Spleen (tissue), 11 donors: ENCODE results near the gene TRMO. TPM values are rescaled to one million over a fixed set of nuclear protein-coding genes. Genes with fewer than 3 reads are reported as not detected.
"Not testable (repeated sequence)": the region's sequence is repeated elsewhere in the genome, so short reads cannot be mapped to it uniquely, and the experiment has no call there.

Source experiments
- DNase-seq: peaks from one replicate; pipeline ENCODE4 v3.0.0-alpha.2; 2020
- H3K27ac ChIP-seq, 8 donors: fragments of 200-600 bp; sonication (generic) in 7 of 8; 1 replicate in 4 of 8; 2 replicates in 4 of 8; pipeline versions ENCODE4 v1.5.0 to v1.8.0; 2016 to 2021; ENCODE audit warnings: inconsistent platforms in 4 of 8, mild to moderate bottlenecking in 4 of 8, moderate library complexity in 1 of 8
- H3K27me3 ChIP-seq, 7 donors: fragments of 200-600 bp; sonication (generic) in 6 of 7; replicated peaks in 1 of 7; 1 replicate in 4 of 7; 2 replicates in 3 of 7; pipeline versions ENCODE4 v1.5.0 to v1.8.0; 2016 to 2021; ENCODE audit warnings: inconsistent platforms in 3 of 7, mild to moderate bottlenecking in 1 of 7
- H3K36me3 ChIP-seq, 6 donors: fragments of 200-600 bp; sonication (generic) in 5 of 6; 1 replicate in 4 of 6; 2 replicates in 2 of 6; pipeline versions ENCODE4 v1.5.0 to v1.8.0; 2016 to 2021; ENCODE audit warnings: inconsistent platforms in 2 of 6
- H3K4me1 ChIP-seq, 6 donors: fragments of 200-600 bp; sonication (generic) in 5 of 6; 1 replicate in 3 of 6; 2 replicates in 3 of 6; pipeline versions ENCODE4 v1.5.0 to v1.8.0; 2016 to 2021; ENCODE audit warnings: inconsistent platforms in 3 of 6
- H3K4me3 ChIP-seq, 8 donors: fragments of 200-600 bp; sonication (generic) in 7 of 8; 1 replicate in 4 of 8; 2 replicates in 4 of 8; pipeline versions ENCODE4 v1.5.0 to v1.8.0; 2016 to 2021; ENCODE audit warnings: inconsistent platforms in 4 of 8, mild to moderate bottlenecking in 4 of 8, moderate library complexity in 2 of 8
- H3K9me3 ChIP-seq, 8 donors: fragments of 200-600 bp; sonication (generic) in 7 of 8; 1 replicate in 4 of 8; 2 replicates in 4 of 8; pipeline versions ENCODE4 v1.5.0 to v1.8.0; 2016 to 2021; ENCODE audit warnings: inconsistent platforms in 4 of 8
- POLR2A ChIP-seq, 3 donors: fragments of 450-650 bp; IDR thresholded peaks; one replicate each; pipeline ENCODE4 v1.5.1; 2017; ENCODE audit warnings: antibody characterized with exemption in 3 of 3, mild to moderate bottlenecking in 1 of 3
- POLR2AphosphoS5 ChIP-seq, 3 donors: sonication (generic); formaldehyde crosslinking; IDR thresholded peaks; one replicate each; pipeline ENCODE4 v1.5.1; 2017; ENCODE audit warnings: antibody characterized with exemption in 3 of 3
- WGBS, 5 donors: extraction: QIAGEN DNeasy Blood & Tissue Kit in 3 of 5; methylation state at CpG; one replicate each; pipeline versions ENCODE4 v1.1.5 to v1.1.7; 2013 to 2018; 5-methylcytosine and 5-hydroxymethylcytosine counted together
- intact Hi-C: fragments of 100-400 bp; cut with DNase I; formaldehyde crosslinking; loops from one replicate; pipeline ENCODE4 v1.15.0; 2023; ENCODE audit warnings: low total_unique reads
- polyA plus RNA-seq, 3 donors: library from polyadenylated mRNA; stranded (reverse); fragments of 200-250 nt; gene quantifications; one replicate each; pipeline ENCODE4 v1.2.1, GENCODE V29; 2013
- total RNA-seq, 7 donors: library from RNA; depleted of rRNA in 3 of 7; stranded (reverse); fragments of >200 nt in 3 of 7; fragmentation: NEBNext Ultra II Directional in 4 of 7; extraction: Animal tissue kit (Norgen Biotek cat#: 25700) in 4 of 7; gene quantifications; one replicate each; pipeline versions ENCODE4 v1.1.0 to v1.2.1, GENCODE V29; 2016 to 2021
- TF ChIP-seq, protein P1 (sequence below), 11 experiments: fragments of 200-600 bp in 7 of 11; fragments of 450-650 bp in 4 of 11; sonication (generic) in 4 of 11; IDR thresholded peaks in 8 of 11; conservative IDR thresholded peaks in 3 of 11; 1 replicate in 7 of 11; 2 replicates in 4 of 11; pipeline versions ENCODE4 v1.4.0 to v1.8.0; 2016 to 2021; ENCODE audit warnings: antibody characterized with exemption in 11 of 11, inconsistent platforms in 4 of 11, mild to moderate bottlenecking in 1 of 11
- donor health status: healthy with polysubstance abuse.
- donor health status: DM: no; HTN: no; CAD: no; lungs with moderate emphysema.
- donor health status: DM: no; HTN: no; CAD: no.
- donor health status: Bipolar disorder and iron deficiency.
- donor health status: healthy.
- donor health status: DM: no; HTN: no; CAD: no.
- donor health status: DM: yes; HTN: yes; CAD: no.

TRMO gene
- total and polyA plus RNA-seq, 10 donors = 11.2 to 58.6 (median 22.5) TPM

DNA sequence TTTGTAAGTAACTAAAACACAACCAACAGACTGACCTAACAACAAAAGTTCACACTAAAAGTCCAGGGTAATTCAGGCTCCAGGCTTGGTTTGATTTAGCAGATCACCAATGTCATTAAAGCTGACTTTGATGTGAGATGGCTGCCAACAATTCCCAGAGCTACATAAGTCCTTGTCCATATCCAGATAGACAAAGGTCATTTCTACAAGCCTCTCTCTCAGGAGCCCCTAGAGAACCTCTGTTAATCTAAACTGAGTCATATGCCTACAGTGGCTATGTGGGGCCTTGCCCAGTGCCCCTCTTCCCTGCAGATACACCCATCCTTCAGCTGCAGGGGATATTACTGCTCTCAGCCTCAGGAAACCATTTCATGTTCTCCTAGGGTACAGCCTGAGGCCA lies 42.6 kb upstream of the TRMO start:
- intact Hi-C loops = no loop called here
- H3K9me3 ChIP-seq = no peaks in the 10 kb centered on the region

DNA sequence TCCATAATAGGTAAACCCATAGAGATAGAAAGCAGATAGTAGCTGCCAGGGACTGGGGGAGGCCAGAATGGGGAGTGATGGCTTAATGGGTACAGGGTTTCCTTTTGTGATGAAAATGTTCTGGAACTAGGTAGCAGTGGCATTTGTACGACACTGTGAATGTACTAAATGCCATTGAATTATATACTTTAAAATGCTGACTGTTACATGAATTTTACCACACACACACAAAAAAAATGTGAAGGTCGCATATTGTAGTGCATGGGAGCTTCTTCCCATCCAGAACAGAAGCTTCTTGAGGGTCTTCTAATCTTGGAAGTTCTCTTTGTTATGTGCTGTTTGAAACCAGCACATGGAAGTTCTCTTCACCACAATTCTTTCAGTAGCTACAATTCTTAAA lies 40.9 kb upstream of the TRMO start:
- peaks cover 0 to 9% (median 0%) of the 10 kb centered on the region in 7 donors for H3K27me3 ChIP-seq
- no peak for DNase-seq
- H3K4me1 ChIP-seq = no peaks in the 10 kb centered on the region
- H3K4me3 ChIP-seq = no peak overlapping the region
- H3K27ac ChIP-seq = no peak overlapping the region
- TF ChIP-seq POLR2A (IDR thresholded peaks at IDR 0.05) (no peak), POLR2AphosphoS5 (IDR thresholded peaks at IDR 0.05) (no peak)
- TF ChIP-seq, protein P1, sequence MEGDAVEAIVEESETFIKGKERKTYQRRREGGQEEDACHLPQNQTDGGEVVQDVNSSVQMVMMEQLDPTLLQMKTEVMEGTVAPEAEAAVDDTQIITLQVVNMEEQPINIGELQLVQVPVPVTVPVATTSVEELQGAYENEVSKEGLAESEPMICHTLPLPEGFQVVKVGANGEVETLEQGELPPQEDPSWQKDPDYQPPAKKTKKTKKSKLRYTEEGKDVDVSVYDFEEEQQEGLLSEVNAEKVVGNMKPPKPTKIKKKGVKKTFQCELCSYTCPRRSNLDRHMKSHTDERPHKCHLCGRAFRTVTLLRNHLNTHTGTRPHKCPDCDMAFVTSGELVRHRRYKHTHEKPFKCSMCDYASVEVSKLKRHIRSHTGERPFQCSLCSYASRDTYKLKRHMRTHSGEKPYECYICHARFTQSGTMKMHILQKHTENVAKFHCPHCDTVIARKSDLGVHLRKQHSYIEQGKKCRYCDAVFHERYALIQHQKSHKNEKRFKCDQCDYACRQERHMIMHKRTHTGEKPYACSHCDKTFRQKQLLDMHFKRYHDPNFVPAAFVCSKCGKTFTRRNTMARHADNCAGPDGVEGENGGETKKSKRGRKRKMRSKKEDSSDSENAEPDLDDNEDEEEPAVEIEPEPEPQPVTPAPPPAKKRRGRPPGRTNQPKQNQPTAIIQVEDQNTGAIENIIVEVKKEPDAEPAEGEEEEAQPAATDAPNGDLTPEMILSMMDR (IDR thresholded peaks at IDR 0.05 in 8 of 11, conservative IDR thresholded peaks at IDR 0.05 in 3 of 11) = no peak
- intact Hi-C loops = no loop called here
- 75 to 92% (median 81%) methylated on average over 2 of the region's 2 CpGs for WGBS, 5 donors
- no peaks in the 10 kb centered on the region for H3K36me3 ChIP-seq
- no peaks in the 10 kb centered on the region for H3K9me3 ChIP-seq

More for the DNA sequence above, 42.6 kb upstream of the TRMO start:
- no peaks in the 10 kb centered on the region for H3K4me1 ChIP-seq
- H3K4me3 ChIP-seq = no peak overlapping the region
- H3K27ac ChIP-seq = no peak overlapping the region
- H3K27me3 ChIP-seq = peaks cover 0 to 9% (median 0%) of the 10 kb centered on the region in 7 donors
- H3K36me3 ChIP-seq = no peaks in the 10 kb centered on the region
- DNase-seq = no peak
- TF ChIP-seq POLR2AphosphoS5 (IDR thresholded peaks at IDR 0.05) (no peak), POLR2A (IDR thresholded peaks at IDR 0.05) (no peak)

DNA sequence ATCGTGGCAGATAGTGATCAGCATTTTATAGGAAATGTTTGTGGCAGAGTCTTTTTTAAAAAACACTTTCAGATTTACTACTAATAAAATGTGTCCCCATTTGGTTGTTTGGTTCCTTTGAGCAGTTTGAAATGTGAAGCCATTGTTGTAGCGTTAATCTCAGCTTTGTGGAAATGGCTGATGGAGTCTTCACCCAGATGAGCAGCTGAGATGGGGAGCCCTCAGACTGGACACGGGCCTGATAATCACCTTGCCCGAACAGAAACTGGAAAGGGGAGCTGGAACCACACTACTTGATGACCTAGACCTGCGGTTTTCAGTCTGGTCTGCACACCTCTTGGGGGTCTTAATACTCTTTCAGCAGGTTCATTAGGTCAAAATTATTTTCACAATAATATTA lies 40.3 kb upstream of the TRMO start:
- no peaks in the 10 kb centered on the region for H3K4me1 ChIP-seq
- no peak for DNase-seq
- intact Hi-C loops = no loop called here
- H3K27ac ChIP-seq = no peak overlapping the region
- H3K9me3 ChIP-seq = no peaks in the 10 kb centered on the region
- 83 to 92% (median 84%) methylated on average over 5 of the region's 5 CpGs for WGBS, 5 donors
- no peaks in the 10 kb centered on the region for H3K36me3 ChIP-seq
- TF ChIP-seq, protein P1 (IDR thresholded peaks at IDR 0.05 in 8 of 11, conservative IDR thresholded peaks at IDR 0.05 in 3 of 11) = no peak
- H3K4me3 ChIP-seq = no peak overlapping the region
- peaks cover 0 to 9% (median 0%) of the 10 kb centered on the region in 7 donors for H3K27me3 ChIP-seq

DNA sequence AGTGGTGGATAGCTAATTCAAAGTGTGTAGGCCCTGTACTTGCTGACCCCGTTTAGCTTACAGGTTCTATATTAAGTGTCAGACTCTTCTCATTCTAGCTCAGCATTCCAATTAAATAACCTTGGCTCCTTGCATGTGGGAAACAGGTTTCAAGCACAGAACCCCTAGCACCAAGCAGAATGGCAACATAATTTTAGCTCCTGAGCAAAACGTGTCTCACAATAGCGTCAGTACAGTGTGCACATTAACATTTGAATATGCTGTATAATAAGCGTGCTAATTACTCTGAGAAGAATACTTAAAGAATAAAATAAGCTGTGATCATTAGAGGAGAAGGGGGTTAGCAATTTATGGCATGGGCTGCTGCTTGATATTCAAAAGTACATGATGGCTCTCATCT lies 39.8 kb upstream of the TRMO start:
- Histone ChIP-seq H3K4me1 (no peaks in the 10 kb centered on the region), H3K27ac (no peak overlapping the region), H3K4me3 (no peak overlapping the region), H3K27me3 (peaks cover 0 to 4% (median 0%) of the 10 kb centered on the region in 7 donors), H3K9me3 (no peaks in the 10 kb centered on the region), H3K36me3 (no peaks in the 10 kb centered on the region)
- intact Hi-C loops = no loop called here
- 85 to 91% (median 87%) methylated on average over 4 of the region's 4 CpGs for WGBS, 5 donors
- DNase-seq = no peak
- no peak for TF ChIP-seq POLR2A (IDR thresholded peaks at IDR 0.05)
- no peak for TF ChIP-seq POLR2AphosphoS5 (IDR thresholded peaks at IDR 0.05)
- TF ChIP-seq, protein P1 (IDR thresholded peaks at IDR 0.05 in 8 of 11, conservative IDR thresholded peaks at IDR 0.05 in 3 of 11) = no peak

DNA sequence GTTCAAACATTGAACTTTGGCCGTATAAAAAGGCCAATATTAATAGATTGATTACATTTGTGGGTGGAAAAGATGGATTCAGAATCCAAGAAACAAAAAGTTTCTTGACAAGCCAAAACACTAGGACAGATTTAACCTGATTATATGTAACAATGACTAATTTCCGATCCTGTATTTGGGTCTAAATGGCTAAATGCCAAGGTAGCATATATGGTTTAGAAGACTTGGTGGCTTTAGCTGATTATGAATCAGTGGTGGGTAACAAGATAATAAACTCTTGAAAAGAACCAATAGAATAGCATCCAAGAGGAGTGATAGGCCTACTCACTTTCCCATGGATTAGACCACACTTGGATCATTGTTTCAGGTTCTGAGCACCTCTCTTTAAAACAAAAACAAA lies 39.1 kb upstream of the TRMO start:
- Histone ChIP-seq H3K4me1 (no peaks in the 10 kb centered on the region), H3K9me3 (no peaks in the 10 kb centered on the region), H3K27me3 (no peaks in the 10 kb centered on the region), H3K36me3 (no peaks in the 10 kb centered on the region), H3K4me3 (no peak overlapping the region), H3K27ac (no peak overlapping the region)
- 88 to 98% (median 94%) methylated on average over 2 of the region's 2 CpGs for WGBS, 5 donors
- intact Hi-C loops = no loop called here
- no peak for DNase-seq
- TF ChIP-seq POLR2A (IDR thresholded peaks at IDR 0.05) = no peak
- TF ChIP-seq POLR2AphosphoS5 (IDR thresholded peaks at IDR 0.05) = no peak
- TF ChIP-seq, protein P1 (IDR thresholded peaks at IDR 0.05 in 8 of 11, conservative IDR thresholded peaks at IDR 0.05 in 3 of 11) = no peak

DNA sequence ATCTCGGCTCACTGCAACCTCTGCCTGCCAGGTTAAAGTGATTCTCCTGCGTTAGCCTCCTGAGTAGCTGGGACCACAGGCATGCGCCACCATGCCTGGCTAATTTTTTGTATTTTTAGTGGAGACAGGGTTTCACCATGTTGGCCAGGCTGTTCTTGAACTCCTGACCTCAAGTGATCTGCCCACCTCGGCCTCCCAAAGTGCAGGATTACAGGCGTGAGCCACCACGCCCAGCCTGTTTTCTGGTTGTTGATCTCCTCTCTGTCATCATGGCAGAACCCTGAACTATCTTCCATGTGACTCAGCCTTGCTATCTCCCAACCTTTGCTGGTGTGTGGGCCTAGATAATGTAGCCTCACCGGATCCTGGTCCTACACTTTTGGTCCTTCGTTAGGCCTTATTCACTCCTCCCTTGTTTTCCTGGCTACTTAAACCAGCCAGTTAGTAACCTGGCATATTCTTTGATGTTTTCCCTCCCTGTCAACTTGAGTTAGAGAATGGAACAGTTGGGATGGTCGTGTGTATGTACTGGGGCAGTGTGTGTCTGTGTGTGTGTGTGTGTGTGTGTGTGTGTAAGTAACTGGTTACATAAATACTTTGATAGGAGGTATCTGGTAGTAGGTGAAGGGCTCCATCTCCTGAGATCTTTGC lies 38.5 kb upstream of the TRMO start:
- H3K4me3 ChIP-seq, intact Hi-C loops, DNase-seq, H3K4me1 ChIP-seq, H3K36me3 ChIP-seq, H3K27ac ChIP-seq, H3K9me3 ChIP-seq, H3K27me3 ChIP-seq: not testable (repeated sequence)
- WGBS, 5 donors = 84 to 93% (median 89%) methylated on average over 9 of the region's 9 CpGs
